ENCODE data around the gene RIOK2.
"Not testable (repeated sequence)": the region's sequence is repeated elsewhere in the genome, so short reads cannot be mapped to it uniquely, and the experiment has no call there.

Gene RIOK2

DNA sequence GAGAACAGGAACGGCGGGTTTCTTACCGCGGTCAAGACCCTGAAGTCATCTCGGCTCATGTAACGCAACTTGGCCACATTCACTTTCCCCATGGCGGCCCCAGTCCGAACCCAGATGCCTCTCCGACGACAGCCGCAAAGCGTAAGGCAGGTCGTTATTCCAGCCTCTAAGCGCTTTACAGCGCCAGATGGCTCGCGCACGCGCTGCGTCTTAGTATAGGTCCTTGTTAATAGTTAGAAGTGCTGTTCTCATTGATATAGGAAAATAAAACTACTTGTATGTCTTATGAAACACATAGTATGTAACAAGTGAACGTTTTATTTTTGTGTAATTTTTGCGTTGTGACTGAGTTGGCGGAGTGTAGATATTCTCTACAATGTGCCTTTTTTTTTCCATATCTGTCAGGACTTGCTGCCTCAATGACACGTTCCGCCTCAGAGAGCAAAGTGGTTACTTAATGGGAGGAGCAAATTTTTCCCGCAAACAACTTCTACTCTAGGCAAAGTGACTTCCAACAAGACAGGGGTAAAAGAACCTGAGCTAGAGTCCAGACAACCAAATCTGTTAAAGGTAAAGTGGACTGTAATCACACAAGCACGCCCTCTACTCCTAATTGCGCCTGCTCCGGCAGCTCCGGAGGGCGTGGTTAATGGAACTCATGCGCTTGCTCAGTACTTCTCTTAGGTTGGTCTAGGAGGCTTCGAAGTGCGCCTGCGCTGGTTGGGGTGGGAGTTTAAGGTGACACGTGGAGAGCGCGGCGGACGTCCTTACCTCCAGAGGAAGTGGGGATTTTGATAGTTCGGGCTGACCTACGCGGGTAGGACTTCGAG lies at the start of gene RIOK2:
Gene RIOK2, minus strand, starts transcription at position 148 of the 830 bp plus-strand sequence. Its CDS starts 56 bp downstream, at position 92.
- DNase-seq (ENCODE audit: low spot score) = peak; percentile 95

DNA sequence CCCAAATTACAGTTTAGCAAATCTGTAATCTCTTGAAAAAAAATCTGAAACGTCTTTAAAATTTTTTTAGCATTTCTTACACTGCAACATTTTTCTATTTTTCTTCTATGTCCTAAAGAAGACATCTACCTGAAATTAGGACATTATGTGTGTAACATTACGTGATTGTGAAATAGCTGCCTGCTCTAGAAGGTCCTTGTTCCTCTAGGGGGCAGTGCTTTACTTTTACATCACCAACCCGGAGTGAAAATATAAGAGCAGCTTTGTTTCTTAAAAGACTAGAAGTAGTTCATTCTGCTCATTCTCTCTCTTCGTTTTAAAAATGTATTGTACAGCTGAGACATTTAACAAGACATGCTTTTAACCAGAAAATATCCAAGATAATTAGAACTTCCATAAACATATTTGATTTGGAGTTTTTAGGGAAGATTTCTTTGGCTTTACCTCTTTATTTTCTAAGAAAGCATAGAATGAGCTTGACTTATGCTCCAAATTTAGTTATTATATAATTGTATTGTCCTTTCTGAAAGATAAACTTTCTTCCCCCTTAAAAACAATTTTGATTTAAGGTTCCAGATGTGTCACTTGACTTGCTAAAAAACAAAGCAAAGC lies 48.1 kb upstream of the RIOK2 start:
- peak; percentile 56 for DNase-seq (ENCODE audit: low spot score)

DNA sequence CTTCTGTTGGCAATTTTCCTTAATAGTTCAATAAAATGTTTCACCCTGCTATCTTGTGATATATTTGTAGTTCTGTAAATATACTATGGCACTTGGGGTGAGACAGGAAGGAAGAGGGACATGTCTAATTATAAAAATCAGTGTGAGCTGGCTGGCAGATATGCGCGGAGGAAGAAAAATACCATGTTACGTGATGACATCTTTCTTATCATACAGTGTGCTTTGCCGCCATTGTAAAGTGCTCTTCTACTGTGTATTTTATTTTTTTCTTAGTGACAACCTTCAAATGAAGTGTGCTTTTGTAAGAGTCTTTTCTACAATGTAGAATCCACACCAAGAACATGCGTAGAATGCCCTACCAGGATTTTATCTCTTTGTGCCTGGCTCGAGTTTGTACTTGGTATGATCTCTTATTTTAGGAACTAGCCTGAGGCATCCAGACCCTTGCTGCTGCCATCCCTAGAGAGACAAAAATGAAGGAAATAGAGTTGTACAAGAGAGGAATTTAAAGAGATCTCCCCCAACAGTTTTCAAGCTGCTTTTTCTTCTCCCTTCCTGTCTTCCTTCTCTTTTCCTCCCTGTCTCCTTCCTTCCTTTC lies 46.7 kb upstream of the RIOK2 start:
- no peak for DNase-seq (ENCODE audit: low spot score)

DNA sequence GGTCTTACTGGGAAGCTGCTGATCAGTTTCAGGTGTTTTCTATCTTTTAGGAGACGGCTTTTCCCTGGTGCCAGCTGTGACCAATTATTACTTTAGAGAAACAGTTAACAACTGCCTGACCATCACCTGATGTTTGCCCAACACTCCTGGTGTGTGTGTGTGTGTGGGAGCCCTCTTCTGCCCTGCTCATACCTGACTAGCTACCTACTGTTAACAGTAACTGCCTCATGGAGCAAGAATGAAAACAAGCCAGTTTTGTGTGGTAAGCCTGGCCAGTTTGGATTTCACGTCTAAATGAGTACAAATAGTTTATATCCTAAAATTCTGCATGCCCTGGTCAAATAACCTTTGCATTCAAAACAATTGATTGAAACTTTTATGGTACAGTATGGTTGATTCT lies 46.1 kb upstream of the RIOK2 start:
- no peak for DNase-seq (ENCODE audit: low spot score)

DNA sequence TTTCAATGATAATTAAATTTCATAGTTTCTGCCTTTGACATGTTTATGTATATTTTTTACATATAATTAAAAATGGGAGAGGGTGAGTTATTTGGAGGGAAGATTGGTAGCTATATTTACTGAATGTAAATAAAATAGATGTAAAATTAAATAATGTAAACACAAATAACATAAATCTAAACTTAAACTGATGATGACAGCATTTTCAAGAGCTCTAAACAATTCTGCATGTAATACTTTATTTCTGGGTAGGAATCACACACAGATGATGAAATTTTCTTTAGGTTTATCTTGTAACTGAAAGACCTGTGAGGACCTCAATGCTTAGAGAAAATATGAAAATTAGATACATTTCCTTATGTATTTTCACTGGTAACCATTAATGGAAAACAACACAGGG lies 42.2 kb upstream of the RIOK2 start:
- DNase-seq (ENCODE audit: low spot score) = no peak

DNA sequence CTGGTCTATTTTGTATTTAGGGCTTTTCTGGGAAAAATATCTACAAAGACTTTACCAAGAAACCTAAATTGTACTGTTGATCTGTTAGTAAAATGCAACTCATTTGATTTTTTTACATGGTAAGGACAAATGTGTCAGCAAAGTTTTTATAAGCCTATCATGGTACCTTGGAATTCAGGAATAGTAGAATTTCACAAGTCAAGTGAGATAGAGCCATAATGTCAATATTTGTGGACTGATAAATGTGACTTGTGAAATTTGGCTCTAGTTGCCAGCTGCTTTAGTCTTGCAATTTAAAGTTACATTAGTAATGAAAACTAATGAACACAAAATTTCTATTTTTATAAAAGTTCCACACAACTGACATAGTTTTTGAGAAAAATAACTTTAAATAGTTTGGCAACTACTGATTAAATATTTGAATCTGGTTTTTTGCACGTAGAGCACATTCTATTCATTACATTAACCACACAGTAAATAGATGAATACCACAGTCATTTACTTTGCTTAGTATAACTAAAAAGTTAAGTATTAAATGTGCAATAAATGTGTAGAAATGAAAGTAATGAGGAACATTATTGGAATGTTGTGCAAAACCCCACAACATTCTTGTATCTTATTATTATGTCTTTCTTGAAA lies 41.2 kb upstream of the RIOK2 start:
- no peak for DNase-seq (ENCODE audit: low spot score)

DNA sequence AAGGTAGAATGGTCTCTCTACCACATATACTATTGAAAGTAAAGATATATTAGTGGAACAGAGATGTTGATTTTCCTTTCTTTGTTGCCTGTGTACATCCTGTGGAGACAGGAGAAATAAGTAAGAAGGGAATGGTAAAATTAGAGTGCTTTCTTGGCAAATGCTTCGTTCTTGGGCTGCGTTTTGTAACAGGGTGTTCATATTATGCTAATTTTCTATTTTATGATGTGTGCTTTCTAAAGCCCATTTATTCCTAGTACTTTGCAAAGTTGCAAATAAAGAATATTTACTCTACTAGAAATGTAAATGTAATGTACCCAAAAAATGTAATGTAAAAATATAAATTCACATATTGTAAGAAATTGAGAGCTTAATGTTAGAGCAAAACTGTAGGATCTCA lies 40.5 kb upstream of the RIOK2 start:
- DNase-seq (ENCODE audit: low spot score) = no peak

DNA sequence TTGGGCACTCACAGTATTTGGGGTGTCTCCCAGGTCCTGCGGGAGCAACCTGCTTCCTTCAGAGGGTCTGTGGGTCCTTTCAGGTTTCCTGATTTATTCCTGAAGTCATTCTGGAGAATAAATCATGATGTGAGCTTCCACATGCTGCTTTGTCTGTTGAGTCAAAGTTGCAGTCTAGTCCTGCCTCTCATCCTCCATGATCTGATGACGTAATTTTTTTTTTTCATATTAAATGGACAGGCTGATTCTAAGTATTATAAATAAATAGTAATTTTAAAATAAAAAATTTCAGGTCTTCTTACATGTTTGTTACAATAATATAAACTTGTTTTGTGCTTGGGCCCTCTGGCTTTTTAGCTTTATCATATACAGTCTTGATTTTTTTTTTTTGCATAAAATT lies 26.3 kb upstream of the RIOK2 start:
- DNase-seq (ENCODE audit: low spot score) = no peak

DNA sequence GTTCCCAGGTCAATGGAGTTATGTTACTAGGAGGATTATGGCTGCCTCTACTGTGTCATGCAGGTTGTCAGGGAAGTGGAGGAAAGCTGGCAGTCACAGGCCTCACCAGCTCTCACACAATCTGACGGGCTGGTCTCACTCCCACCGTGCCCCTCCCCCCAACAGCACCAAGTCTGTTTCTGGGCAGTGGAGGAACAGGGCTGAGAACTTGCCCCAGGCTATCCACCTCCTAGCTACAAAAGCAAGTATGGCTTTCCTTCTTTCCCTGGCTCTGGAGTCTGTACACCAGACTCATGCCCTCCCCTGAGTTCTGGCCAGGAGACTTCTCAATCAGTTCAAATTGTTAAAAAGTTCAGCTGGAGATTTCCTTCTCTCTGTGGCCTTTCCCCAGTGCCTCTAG lies 25.7 kb upstream of the RIOK2 start:
- DNase-seq (ENCODE audit: low spot score) = no peak

DNA sequence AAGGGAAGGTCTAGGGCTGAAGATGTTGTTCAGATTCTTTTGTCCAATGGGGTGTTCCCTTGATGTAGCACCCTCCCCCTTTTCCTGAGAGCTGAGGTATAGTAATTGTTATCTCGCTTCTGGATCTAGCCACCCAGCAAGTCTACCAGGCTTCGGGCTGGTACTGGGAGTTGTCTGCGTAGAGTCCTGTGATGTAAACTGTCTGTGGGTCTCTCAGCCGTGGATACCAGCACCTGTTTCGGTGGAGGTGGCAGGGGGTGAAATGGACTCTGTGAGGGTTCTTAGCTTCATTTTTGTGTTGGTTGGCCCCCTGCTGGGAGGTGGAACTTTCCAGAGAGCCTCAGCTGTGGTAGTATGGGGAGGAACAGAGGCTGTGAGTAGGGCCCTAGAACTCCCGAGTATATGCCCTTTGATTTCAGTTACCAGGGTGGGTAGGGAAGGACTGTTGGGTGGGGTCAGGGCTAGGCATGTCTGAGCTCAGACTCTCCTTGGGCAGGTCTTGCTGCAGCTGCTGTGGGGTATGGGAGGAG lies 25.2 kb upstream of the RIOK2 start:
- DNase-seq (ENCODE audit: low spot score) = no peak

DNA sequence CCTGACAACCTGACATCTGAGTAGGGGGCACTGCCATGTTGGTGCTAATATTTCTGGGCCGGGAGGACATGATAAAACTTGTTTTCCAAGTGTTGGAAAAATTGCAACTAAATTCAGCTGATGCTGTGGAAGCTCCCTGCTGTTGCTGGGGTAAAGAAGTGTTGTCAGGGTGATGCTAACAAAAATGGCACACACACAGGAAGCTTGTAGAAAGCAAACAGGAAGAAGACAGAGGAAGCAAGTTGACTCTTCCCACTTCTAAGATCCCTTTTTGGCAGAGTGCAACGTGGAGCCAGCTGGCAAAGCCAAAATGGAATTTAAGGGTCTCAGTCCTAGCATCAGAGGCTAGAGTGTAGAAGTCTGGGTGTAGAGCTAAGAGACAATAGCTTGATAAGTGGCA lies 11.3 kb upstream of the RIOK2 start:
- no peak for DNase-seq (ENCODE audit: low spot score)

DNA sequence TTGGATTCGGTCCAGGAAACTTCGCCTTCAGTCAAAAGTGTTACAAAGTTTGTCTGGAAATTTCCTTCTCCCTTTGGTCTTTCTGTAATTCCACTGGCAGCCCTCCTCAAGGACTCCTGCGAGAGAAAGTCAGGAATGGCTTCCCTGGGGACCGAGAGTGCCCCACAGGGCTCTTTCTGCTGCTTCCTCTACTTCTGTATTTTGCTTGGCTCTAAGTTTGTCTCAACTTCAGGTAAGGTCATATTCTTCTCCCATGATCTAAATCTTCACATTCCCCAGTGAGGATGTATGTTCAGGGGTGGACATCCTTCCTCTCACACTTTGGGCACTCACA lies 10.3 kb upstream of the RIOK2 start:
- DNase-seq (ENCODE audit: low spot score) = no peak

DNA sequence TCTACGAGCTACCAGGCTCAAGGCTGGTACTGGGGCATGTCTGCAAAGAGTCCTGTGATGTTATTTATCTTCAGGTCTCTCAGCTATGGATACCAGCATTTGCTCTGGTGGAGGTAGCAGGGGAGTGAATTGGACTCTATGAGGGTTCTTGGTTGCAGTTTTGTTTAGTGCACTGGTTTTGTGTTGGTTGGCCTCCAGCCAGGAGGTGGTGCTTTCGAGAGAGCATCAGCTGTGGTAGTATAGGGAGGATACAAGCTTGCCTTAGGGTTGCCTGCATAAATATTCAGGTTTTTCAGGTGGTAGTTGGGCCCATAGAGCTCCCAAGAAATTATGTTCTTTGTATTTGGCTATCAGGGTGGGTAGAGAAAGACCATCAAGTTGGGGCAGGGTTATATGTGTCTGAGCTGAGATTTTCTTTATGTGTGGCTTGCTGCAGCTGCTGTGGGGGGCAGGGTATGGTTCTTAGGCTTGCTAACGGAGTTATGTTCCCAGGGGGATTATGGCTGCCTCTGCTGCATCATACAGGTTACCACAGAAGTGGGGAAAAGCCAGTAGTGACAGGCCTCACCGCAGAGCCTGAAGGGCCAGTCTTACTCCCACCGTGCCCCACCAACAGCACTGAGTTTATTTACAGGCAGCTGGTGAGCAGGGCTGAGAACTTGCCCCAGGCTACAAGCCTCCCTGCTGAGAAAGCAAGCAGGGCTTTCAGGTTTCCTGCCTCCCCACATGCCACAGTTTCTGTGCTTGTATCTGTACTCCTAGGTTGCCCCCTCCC lies 9.7 kb upstream of the RIOK2 start:
- DNase-seq (ENCODE audit: low spot score) = no peak

DNA sequence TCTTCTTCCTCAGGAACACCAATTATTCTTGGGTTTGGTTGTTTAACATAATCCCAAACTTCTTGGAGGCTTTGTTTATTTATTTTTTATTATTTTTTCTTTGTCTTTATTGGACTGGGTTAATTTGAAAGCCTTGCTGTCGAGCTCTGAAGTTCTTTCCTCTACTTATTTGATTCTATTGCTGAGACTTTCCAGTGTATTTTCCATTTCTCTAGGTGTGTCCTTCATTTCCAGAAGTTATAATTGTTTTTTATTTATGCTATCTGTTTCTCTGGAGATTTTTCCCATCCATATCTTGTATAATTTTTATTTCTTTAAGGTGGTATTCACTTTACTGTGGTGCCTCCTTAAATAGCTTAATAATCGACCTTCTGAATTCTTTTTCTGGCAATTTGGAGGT lies 8.8 kb upstream of the RIOK2 start:
- no peak for DNase-seq (ENCODE audit: low spot score)

DNA sequence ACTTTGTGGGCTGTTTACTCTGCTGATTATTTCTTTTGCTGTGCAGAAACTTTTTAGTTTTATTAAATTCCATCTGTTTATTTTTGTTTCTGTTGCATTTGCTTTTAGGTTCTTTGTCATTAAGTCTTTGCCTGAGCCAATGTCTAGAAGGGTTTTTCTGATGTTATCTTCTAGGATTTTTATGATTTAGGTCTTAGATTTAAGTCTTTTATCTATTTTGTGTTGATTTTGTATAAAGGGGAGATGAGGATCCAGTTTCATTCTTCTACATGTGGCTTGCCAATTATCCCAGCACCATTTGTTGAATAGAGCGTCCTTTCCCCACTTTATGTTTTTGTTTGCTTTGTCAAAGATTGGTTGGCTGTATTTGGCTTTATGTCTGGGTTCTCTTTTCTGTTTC lies 6.5 kb upstream of the RIOK2 start:
- DNase-seq (ENCODE audit: low spot score) = not testable (repeated sequence)

DNA sequence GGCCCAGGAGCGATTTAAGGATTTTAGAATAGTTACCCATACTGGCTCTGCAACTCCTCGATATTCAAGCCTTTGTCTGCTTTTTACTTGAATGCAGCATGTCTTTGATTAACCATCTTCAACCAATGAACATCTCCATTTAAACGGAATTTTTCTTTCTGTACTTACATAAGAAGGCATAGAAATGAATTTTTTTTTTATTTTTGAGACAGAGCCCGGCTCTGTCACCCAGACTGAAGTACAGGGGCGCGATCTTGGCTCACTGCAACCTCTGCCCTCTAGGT lies 825 bp upstream of the RIOK2 start:
- no peak for DNase-seq (ENCODE audit: low spot score)

DNA sequence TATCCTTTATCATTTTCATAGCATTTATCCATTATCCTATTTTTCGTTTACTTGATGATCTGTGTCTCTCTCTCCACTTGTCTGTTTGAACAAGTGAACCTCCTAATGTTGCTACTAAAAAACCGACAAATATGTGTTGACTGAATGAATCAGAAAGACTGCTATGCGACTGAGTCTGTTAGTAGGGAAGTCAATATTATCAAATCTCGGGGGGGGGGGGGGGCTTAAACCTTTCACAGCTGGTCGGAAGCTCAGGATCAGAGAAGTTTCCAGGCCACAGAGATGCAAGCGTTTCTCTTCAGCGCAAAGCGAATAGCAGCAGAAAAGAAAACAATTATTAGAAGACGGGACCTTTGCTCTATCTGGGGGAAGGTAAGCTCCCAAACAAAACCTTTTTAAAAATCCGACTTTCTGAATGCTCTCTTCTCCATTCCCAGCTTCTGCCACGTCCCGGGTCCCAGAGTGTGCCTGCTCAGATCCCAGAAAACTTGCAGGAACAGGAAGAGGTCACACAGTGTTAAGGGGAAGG lies 412 bp downstream of the RIOK2 start:
- DNase-seq (ENCODE audit: low spot score) = peak; percentile 10

DNA sequence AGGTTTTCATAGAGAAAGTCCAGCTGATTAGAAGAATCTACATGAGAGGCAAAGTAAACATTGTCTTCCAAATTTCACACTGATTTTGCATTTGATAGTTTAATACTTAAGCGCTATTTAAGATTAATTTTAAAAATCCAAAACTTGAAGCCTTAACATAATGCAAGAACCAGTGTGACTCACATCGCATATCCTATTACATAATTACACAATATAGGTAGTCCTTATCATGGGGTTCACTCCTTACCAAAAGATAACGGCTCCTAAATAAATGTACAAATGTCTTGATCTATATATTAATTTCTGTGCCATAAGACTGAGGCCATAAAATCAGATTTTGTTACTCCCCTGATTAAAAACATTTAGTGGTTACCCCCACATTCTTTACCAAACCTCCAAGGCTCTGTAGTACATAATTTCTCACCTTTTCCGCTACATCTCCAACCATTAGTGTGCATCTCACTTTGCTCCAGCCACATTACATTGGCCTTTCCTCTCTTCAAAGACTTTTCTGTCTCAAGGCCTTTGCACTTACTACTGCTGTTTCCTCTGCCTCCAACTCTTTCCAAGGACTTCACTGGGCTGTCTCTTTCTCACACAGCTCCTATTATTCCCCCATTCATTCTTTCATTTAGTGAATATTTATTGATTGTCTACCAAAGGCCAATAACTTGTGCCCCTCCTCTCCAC lies 1.0 kb downstream of the RIOK2 start:
- no peak for DNase-seq (ENCODE audit: low spot score)

DNA sequence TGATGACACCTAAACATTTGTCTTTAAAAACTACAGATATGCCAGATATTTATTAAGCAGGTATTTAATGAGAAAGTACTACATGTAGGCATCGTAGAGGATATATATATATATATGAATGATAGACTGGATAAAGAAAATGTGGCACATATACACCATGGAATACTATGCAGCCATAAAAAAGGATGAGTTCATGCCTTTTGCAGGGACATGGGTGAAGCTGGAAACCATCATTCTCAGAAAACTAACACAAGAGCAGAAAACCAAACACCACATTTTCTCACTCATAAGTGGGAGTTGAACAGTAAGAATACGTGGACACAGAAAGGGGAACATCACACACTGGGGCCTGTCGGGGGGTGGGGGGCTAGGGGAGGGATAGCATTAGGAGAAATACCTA lies 3.6 kb downstream of the RIOK2 start:
- DNase-seq (ENCODE audit: low spot score) = not testable (repeated sequence)

DNA sequence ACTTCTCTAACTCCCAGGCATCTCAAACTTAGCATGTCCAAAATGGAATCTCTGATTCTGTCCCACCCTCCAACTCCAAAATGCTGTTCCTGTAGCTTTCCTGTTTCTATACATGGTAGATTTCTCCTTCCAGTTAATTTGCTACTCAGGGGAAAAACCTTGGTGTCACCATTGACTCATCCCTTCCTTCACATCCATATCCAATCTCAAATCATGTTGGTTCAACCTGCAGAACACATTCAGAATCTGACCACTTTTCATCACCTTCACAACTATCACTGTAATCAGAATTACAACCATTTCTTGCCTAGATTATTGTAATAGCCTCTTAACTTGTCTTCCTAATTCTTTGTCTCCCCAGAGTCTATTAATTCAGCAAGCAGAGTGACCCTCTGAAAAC lies 10.8 kb downstream of the RIOK2 start:
- DNase-seq (ENCODE audit: low spot score) = no peak

DNA sequence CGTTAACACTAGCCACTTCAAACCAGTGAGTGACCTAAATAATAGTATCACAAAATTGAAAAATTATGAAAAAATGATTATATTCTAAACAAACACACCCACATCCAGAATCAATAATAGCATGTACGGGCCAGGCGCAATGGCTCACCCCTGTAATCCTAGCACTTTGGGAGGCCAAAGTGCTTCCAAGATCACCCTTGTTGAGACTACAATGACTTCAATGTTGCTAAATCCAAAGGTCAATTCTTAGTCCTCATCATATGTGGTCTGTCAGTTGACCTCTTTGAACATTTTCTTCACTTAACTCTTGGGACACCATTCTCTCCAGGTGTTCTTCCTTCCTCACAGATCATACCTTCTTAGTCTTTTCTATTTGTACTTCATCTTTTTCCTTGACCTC lies 11.3 kb downstream of the RIOK2 start:
- DNase-seq (ENCODE audit: low spot score) = no peak

All from activated CD4-positive, alpha-beta T cell treated with anti-CD3 and anti-CD28 coated beads, Interleukin-2, Interleukin-4, amounts not matched to agents 100 ng/mL and 50 ng/mL, durations not matched to agents 16 hours and 8 hours (primary cell).